Adipocyte (in vitro differentiated cells): ENCODE measurements around the gene CPA4.
"Not testable (repeated sequence)": the region's sequence is repeated elsewhere in the genome, so short reads cannot be mapped to it uniquely, and the experiment has no call there.

ENCODE experiments used
- DNase-seq: peaks from one replicate; pipeline ENCODE4 v3.0.0-alpha.2; 2015; ENCODE audit warnings: low read depth
- H3K27me3 ChIP-seq: replicated peaks from 2 replicates; pipeline ENCODE4 v1.7.0; 2013; ENCODE audit warnings: mild to moderate bottlenecking, low read length, moderate library complexity; ENCODE audit not compliant: control insufficient read depth, insufficient read depth
- H3K36me3 ChIP-seq: 2 replicates; pipeline ENCODE4 v1.7.0; 2013; ENCODE audit warnings: low read length, mild to moderate bottlenecking, moderate library complexity; ENCODE audit not compliant: control insufficient read depth, insufficient read depth, severe bottlenecking
- H3K4me1 ChIP-seq: 2 replicates; pipeline ENCODE4 v1.7.0; 2013; ENCODE audit warnings: mild to moderate bottlenecking, low read length, moderate library complexity; ENCODE audit not compliant: control insufficient read depth, insufficient read depth
- H3K4me3 ChIP-seq: 2 replicates; pipeline ENCODE4 v1.7.0; 2013; ENCODE audit warnings: mild to moderate bottlenecking, low read length, moderate library complexity
- H3K9ac ChIP-seq: 2 replicates; pipeline ENCODE4 v1.7.0; 2013; ENCODE audit warnings: mild to moderate bottlenecking, low read length, moderate library complexity
- H3K9me3 ChIP-seq: 2 replicates; pipeline ENCODE4 v1.7.0; 2013; ENCODE audit warnings: mild to moderate bottlenecking, low read length, moderate library complexity; ENCODE audit not compliant: control insufficient read depth

Gene CPA4

GRCh38 chr7:130304878-130305277, 11.9 kb downstream of the CPA4 start:
- Histone ChIP-seq H3K4me1 (peaks cover 13% of the 10 kb centered on the region), H3K27me3 (peaks cover 18% of the 10 kb centered on the region), H3K4me3 (no peak overlapping the region), H3K9ac (no peak overlapping the region), H3K9me3 (no peaks in the 10 kb centered on the region), H3K36me3 (no peaks in the 10 kb centered on the region)
- no peak for DNase-seq

DNA sequence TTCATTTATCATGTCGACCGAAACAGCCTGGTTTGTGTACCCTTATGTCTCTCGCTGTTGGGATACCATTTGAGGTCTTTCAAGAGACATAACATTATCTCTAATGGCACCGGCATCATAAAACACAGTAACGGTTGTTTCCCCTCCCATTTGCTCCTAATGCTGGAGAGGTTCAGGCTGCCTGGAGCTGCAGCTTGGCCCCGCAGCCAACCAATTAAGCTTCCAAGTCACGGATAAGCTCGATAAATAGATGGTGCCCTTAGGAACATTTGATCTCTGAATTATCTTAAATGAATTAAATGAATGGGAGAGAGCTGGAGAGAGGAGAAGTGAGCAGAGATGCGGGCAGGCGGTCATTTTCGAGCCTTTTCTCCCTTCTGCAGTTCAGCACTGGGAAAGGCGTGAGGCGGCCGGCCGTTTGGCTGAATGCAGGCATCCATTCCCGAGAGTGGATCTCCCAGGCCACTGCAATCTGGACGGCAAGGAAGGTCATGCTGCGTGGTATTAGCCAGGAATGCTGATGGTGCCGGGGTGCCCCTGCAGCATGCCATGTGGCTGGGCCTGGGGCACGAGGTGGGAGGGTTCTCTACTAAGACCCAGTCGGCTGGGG, 12.6 kb downstream of the CPA4 start:
- H3K36me3 ChIP-seq: no peaks in the 10 kb centered on the region
- no peak overlapping the region for H3K9ac ChIP-seq
- H3K4me1 ChIP-seq: peaks cover 13% of the 10 kb centered on the region
- DNase-seq: no peak
- H3K27me3 ChIP-seq: peaks cover 18% of the 10 kb centered on the region
- no peaks in the 10 kb centered on the region for H3K9me3 ChIP-seq
- H3K4me3 ChIP-seq: no peak overlapping the region

DNA sequence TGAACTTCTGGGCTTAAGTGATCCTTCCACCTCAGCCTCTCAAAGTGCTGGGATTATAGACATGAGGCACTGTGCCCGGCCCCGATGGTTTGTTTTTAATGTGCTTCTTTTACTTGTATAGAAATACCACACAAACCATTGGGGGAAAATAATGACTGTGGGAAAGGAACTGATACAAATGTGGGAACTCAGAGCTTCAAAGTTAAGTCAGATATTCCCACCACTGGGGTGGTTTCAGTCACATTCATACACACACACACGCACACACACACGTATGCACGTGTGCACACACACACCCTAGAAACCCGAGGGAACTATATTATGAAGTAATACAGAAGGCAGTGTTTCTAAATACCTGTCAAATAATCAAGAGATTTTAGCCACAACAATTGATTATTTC, 17.0 kb downstream of the CPA4 start:
- no peaks in the 10 kb centered on the region for H3K36me3 ChIP-seq
- H3K27me3 ChIP-seq: peaks cover 18% of the 10 kb centered on the region
- no peak overlapping the region for H3K9ac ChIP-seq
- H3K4me1 ChIP-seq: peaks cover 5% of the 10 kb centered on the region
- H3K9me3 ChIP-seq: no peaks in the 10 kb centered on the region
- no peak for DNase-seq
- H3K4me3 ChIP-seq: no peak overlapping the region

DNA sequence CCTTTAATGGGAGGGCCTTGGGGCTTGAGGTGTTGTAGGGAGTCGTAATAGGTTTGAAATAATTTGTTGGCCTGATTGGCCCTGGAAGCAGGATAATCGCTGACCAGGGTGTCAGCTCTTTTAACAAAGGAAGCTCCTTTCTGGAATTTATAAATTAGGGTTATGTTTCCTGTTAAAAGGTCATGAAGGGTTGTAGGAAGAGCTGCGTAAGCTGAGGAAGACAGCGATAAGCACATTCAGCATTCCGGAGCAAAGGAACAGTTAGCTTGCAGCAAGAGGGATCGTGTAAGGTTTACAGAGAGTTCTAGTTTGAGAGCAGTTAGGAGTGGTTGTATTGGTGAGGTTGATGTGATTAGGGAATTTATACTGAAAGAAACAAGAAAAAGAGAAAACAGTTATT, 21.3 kb downstream of the CPA4 start:
- DNase-seq: no peak
- Histone ChIP-seq H3K9ac (no peak overlapping the region), H3K27me3 (peaks cover 4% of the 10 kb centered on the region), H3K36me3 (no peaks in the 10 kb centered on the region), H3K4me3 (no peak overlapping the region), H3K9me3 (no peaks in the 10 kb centered on the region), H3K4me1 (no peaks in the 10 kb centered on the region)

GRCh38 chr7:130319541-130319940, 26.6 kb downstream of the CPA4 start:
- no peaks in the 10 kb centered on the region for H3K9me3 ChIP-seq
- no peak overlapping the region for H3K4me3 ChIP-seq
- DNase-seq: no peak
- no peaks in the 10 kb centered on the region for H3K4me1 ChIP-seq
- H3K9ac ChIP-seq: no peak overlapping the region
- no peaks in the 10 kb centered on the region for H3K36me3 ChIP-seq
- H3K27me3 ChIP-seq: no peaks in the 10 kb centered on the region

DNA sequence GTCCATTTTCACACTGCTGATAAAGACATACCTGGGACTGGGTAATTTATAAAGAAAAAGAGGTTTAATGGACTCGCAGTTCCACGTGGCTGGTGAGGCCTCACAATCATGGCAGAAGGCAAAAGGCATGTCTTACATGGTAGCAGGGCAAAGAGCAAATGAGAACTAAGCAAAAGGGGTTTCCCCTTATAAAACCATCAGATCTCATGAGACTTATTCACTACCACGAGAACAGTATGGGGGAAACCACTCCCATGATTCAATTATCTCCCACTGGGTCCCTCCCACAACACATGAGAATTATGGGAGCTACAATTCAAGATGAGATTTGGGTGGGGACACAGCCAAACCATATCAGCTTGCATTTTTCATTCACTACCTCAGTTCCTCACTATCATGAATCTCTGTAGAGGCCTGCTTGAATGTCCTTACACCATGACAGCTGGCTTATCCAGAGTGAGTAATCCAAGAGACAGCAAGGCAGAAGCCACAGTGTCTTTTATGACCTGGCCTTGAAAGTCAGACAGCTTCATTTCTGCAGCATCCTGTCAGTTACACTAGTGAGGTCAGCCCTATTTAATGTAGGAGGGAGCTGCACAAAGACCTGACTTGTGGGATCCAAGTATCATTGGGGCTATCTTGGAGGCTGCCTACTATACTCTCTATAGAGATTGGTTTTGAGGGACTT, 28.7 kb downstream of the CPA4 start:
- H3K27me3 ChIP-seq, H3K9ac ChIP-seq, H3K4me3 ChIP-seq, H3K9me3 ChIP-seq, DNase-seq, H3K36me3 ChIP-seq, H3K4me1 ChIP-seq: not testable (repeated sequence)

DNA sequence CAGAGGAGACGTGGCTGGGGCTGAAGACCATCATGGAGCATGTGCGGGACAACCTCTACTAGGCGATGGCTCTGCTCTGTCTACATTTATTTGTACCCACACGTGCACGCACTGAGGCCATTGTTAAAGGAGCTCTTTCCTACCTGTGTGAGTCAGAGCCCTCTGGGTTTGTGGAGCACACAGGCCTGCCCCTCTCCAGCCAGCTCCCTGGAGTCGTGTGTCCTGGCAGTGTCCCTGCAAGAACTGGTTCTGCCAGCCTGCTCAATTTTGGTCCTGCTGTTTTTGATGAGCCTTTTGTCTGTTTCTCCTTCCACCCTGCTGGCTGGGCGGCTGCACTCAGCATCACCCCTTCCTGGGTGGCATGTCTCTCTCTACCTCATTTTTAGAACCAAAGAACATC, 29.7 kb downstream of the CPA4 start:
- H3K27me3 ChIP-seq: no peaks in the 10 kb centered on the region
- no peak for DNase-seq
- H3K9me3 ChIP-seq: no peaks in the 10 kb centered on the region
- no peaks in the 10 kb centered on the region for H3K4me1 ChIP-seq
- no peak overlapping the region for H3K4me3 ChIP-seq
- no peaks in the 10 kb centered on the region for H3K36me3 ChIP-seq
- no peak overlapping the region for H3K9ac ChIP-seq

- Histone ChIP-seq H3K36me3 (no peaks in the 10 kb centered on the region), H3K9me3 (no peaks in the 10 kb centered on the region), H3K4me3 (no peak overlapping the region), H3K9ac (no peak overlapping the region), H3K4me1 (no peaks in the 10 kb centered on the region), H3K27me3 (no peaks in the 10 kb centered on the region)
- no peak for DNase-seq
Measured at GRCh38 chr7:130324306-130324943, 31.5 kb downstream of the CPA4 start.

DNA sequence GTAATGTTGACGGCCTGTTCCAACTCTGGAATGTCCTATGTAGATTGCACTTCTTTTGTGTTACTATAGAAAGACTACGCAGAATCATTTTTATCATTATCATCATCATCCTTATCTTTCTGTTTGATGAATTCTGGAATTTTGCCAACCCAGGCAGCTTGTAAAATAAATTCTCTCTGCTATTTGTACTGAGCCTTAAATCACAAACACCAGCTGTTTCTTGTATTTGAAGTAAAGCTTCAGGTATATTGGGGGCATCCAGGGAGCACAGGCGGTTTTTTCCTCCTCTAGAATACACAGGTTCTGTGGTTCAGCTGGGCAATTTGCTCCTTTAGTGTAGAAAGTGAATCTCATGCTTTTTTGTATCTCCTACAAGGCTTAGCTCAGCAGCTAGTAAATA, 36.7 kb downstream of the CPA4 start:
- H3K4me1 ChIP-seq: peaks cover 20% of the 10 kb centered on the region
- no peak overlapping the region for H3K9ac ChIP-seq
- no peaks in the 10 kb centered on the region for H3K36me3 ChIP-seq
- no peak overlapping the region for H3K4me3 ChIP-seq
- H3K9me3 ChIP-seq: no peaks in the 10 kb centered on the region
- no peak for DNase-seq
- no peaks in the 10 kb centered on the region for H3K27me3 ChIP-seq

- H3K4me3 ChIP-seq: no peak overlapping the region
- H3K9me3 ChIP-seq: no peaks in the 10 kb centered on the region
- peaks cover 25% of the 10 kb centered on the region for H3K4me1 ChIP-seq
- no peaks in the 10 kb centered on the region for H3K36me3 ChIP-seq
- DNase-seq: peak; percentile 29
- no peaks in the 10 kb centered on the region for H3K27me3 ChIP-seq
- H3K9ac ChIP-seq: no peak overlapping the region
Measured at GRCh38 chr7:130332259-130333053, 39.5 kb downstream of the CPA4 start.

DNA sequence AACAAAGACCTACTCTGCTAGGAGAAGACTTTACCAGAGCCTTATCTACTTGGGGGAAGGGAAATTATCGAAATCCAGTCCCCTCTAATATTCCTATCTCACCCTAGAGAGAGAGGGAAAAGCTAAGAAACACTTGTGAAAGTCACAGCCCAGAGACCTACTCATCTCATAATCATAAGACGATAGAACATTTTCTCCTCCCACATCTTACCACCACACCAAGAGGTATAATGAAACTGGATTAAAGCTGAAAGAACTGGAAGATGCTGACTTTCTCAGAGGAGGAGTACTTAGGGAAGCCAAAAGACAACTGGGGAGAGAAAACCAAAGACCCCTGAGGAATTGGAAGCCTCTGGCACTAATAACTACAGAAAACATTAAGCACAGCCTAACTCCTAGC, 40.9 kb downstream of the CPA4 start:
- DNase-seq: no peak
- no peaks in the 10 kb centered on the region for H3K36me3 ChIP-seq
- H3K4me3 ChIP-seq: no peak overlapping the region
- no peaks in the 10 kb centered on the region for H3K27me3 ChIP-seq
- H3K9ac ChIP-seq: no peak overlapping the region
- peaks cover 25% of the 10 kb centered on the region for H3K4me1 ChIP-seq
- H3K9me3 ChIP-seq: no peaks in the 10 kb centered on the region
